ENCODE results near the gene DCXR.

DNA sequence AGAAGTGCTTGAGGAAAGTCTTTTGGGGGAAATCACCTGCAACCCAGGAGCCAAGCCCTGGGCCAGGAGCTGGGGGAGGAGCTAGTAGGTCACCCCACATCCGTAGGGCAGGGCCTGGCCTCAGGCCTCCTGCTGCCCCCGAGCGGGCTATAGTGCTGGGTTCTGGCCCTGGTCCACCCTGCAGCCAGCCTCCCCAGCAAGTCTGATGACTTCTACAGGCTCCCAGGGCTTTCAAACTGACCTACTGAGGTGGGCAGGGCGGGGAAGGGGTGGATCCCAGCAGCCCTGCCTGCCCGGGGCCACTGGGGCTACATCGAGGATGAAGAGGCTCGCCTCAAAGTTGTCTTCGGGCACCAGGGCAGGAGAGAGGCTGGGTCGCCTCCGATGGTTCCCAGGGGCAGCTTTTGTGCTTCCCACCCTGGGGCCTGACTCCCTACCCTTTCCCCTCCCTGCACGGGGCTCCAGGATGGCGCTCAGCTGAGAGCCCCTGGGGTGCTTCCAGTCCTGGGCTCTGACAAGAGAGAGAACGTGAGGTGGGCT lies 19.8 kb downstream of the DCXR start:
- TF ChIP-seq EZH2 (IDR thresholded peaks at IDR 0.05; ENCODE audit: insufficient read depth, poor library complexity, severe bottlenecking) (no peak), EZH2phosphoT487 (IDR thresholded peaks at IDR 0.05; ENCODE audit: insufficient read depth, low read depth) (no peak)
